HepG2 (cell line): ENCODE data around the gene TTLL10. TPM values are rescaled to one million over a fixed set of nuclear protein-coding genes. Genes with fewer than 3 reads are reported as not detected.

Experiments
- DNMT3B ChIP-seq: conservative IDR thresholded peaks from 2 replicates; pipeline ENCODE4 v1.6.1; 2016; ENCODE audit warnings: missing biosample characterization, control low read depth
- ETV6 ChIP-seq: sonication (generic); formaldehyde crosslinking; conservative IDR thresholded peaks from 2 replicates; pipeline ENCODE4 v1.4.0; 2020; ENCODE audit warnings: missing genetic modification reagents
- HES4 ChIP-seq: sonication (generic); formaldehyde crosslinking; IDR thresholded peaks from 2 replicates; pipeline ENCODE4 v1.9.0; 2021; ENCODE audit warnings: mild to moderate bottlenecking, missing genetic modification reagents, borderline replicate concordance
- KMT2B ChIP-seq: IDR thresholded peaks from 2 replicates; pipeline ENCODE4 v1.6.1; 2016; ENCODE audit warnings: missing genetic modification reagents, missing compliant biosample characterization
- MEIS1 ChIP-seq: sonication (generic); formaldehyde crosslinking; IDR thresholded peaks from 2 replicates; pipeline ENCODE4 v1.9.0; 2021; ENCODE audit warnings: mild to moderate bottlenecking, missing genetic modification reagents, moderate library complexity, borderline replicate concordance
- MYPOP ChIP-seq: sonication (generic); formaldehyde crosslinking; IDR thresholded peaks from 2 replicates; pipeline ENCODE4 v1.8.1; 2023; ENCODE audit warnings: mild to moderate bottlenecking, moderate library complexity, missing genetic modification reagents
- PCBP1 ChIP-seq: fragments of 200-400 bp; formaldehyde crosslinking; IDR thresholded peaks from 2 replicates; pipeline ENCODE4 v1.6.1; 2017; ENCODE audit warnings: mild to moderate bottlenecking, low read depth, low read length, borderline replicate concordance
- PRDM15 ChIP-seq: sonication (generic); formaldehyde crosslinking; IDR thresholded peaks from 2 replicates; pipeline ENCODE4 v1.4.0; 2020; ENCODE audit warnings: missing genetic modification reagents
- SP4 ChIP-seq: sonication (generic); formaldehyde crosslinking; IDR thresholded peaks from 2 replicates; pipeline ENCODE4 v1.8.1; 2023; ENCODE audit warnings: mild to moderate bottlenecking, missing genetic modification reagents
- TGIF2 ChIP-seq: IDR thresholded peaks from 2 replicates; pipeline ENCODE4 v1.6.1; 2016; ENCODE audit warnings: control low read depth, missing compliant biosample characterization
- TMF1 ChIP-seq: sonication (generic); formaldehyde crosslinking; IDR thresholded peaks from 2 replicates; pipeline ENCODE4 v1.8.1; 2022; ENCODE audit warnings: low read depth, missing genetic modification reagents
- USF2 ChIP-seq, 2 experiments: sonication (generic) in 1 of 2; formaldehyde crosslinking in 1 of 2; IDR thresholded peaks; 2 replicates each; pipeline versions ENCODE4 v1.5.1 to v1.6.1; 2011 to 2020; ENCODE audit warnings: borderline replicate concordance in 1 of 2, low read depth in 1 of 2, low read length in 1 of 2, mild to moderate bottlenecking in 1 of 2, missing genetic modification reagents in 1 of 2, moderate library complexity in 1 of 2
- ZFX ChIP-seq: sonication (generic); formaldehyde crosslinking; IDR thresholded peaks from 2 replicates; pipeline ENCODE4 v1.4.0; 2020; ENCODE audit warnings: mild to moderate bottlenecking, low read depth, missing genetic modification reagents, moderate library complexity
- ZNF276 ChIP-seq: sonication (generic); formaldehyde crosslinking; IDR thresholded peaks from 2 replicates; pipeline ENCODE4 v1.4.0; 2020; ENCODE audit warnings: mild to moderate bottlenecking, low read depth, missing genetic modification reagents
- ZNF343 ChIP-seq: sonication (generic); formaldehyde crosslinking; IDR thresholded peaks from 2 replicates; pipeline ENCODE4 v1.4.0; 2020; ENCODE audit warnings: mild to moderate bottlenecking, missing genetic modification reagents
- ZNF513 ChIP-seq: sonication (generic); formaldehyde crosslinking; conservative IDR thresholded peaks from 2 replicates; pipeline ENCODE4 v1.5.0; 2020; ENCODE audit warnings: missing genetic modification reagents
- ZNF766 ChIP-seq: sonication (generic); formaldehyde crosslinking; IDR thresholded peaks from 2 replicates; pipeline ENCODE4 v1.5.0; 2020; ENCODE audit warnings: missing genetic modification reagents, borderline replicate concordance
- ZNF788 ChIP-seq: sonication (generic); formaldehyde crosslinking; IDR thresholded peaks from 2 replicates; pipeline ENCODE4 v1.5.0; 2020; ENCODE audit warnings: mild to moderate bottlenecking, missing genetic modification reagents, borderline replicate concordance
- polyA plus RNA-seq, 8 experiments: library from polyadenylated mRNA; depleted of rRNA in 3 of 8; stranded (reverse) in 7 of 8; unstranded in 1 of 8; fragments of >200 nt; fragmentation: Illumina TruSeq in 4 of 8; extraction: Trizol in 4 of 8; gene quantifications; 2 replicates each; pipeline versions ENCODE4 v1.2.1 to v1.2.3, GENCODE V29; 2011 to 2016; ENCODE audit warnings: low read depth in 4 of 8, missing spikeins in 1 of 8, mixed read lengths in 1 of 8; ENCODE audit not compliant: insufficient read depth in 1 of 8
- total RNA-seq, 5 experiments: library from RNA; depleted of rRNA; stranded (reverse); fragments of >200 nt; fragmentation: Illumina TruSeq; extraction: Trizol; gene quantifications; 2 replicates each; pipeline ENCODE4 v1.2.3, GENCODE V29; 2016; ENCODE audit warnings: low read depth in 1 of 5

TTLL10 gene
- total and polyA plus RNA-seq, 2 of the 13 experiments (the other 11 are each of a cell fraction or from before 2014, with no cell fraction given), result not detected

- no peak for TF ChIP-seq ZNF513
- 0 out of 2 replicates have a peak, but pooled peaks have one; percentile 3 for TF ChIP-seq PRDM15 (CRISPR knock-in tag)
- TF ChIP-seq USF2 (IDR thresholded peaks at IDR 0.05; ENCODE audit: low read depth, low read length), result peak; percentile 69
- peak; percentile 78; the same call in 1 of the 2 replicates for TF ChIP-seq USF2 (CRISPR knock-in tag; IDR thresholded peaks at IDR 0.05; ENCODE audit: borderline replicate concordance)
- TF ChIP-seq ZNF276 (CRISPR knock-in tag), result 0 out of 2 replicates have a peak, but pooled peaks have one; percentile 36
- 0 out of 2 replicates have a peak, but pooled peaks have one; percentile 53 for TF ChIP-seq MEIS1 (CRISPR knock-in tag)
- TF ChIP-seq PCBP1, result no peak
- TF ChIP-seq ZNF788 (CRISPR knock-in tag), result peak; percentile 11; the same call in 1 of the 2 replicates
- TF ChIP-seq ZNF766, result no peak
- 0 out of 2 replicates have a peak, but pooled peaks have one; percentile 36 for TF ChIP-seq ZNF343 (CRISPR knock-in tag)
- TF ChIP-seq TMF1, result peak; percentile 10; the same call in 1 of the 2 replicates
- peak; percentile 77; the same call in 1 of the 2 replicates for TF ChIP-seq HES4 (CRISPR knock-in tag)
- TF ChIP-seq MYPOP (CRISPR knock-in tag), result no peak
- TF ChIP-seq KMT2B (CRISPR knock-in tag), result 0 out of 2 replicates have a peak, but pooled peaks have one; percentile 28
- TF ChIP-seq ETV6, result 0 out of 2 replicates have a peak, but pooled peaks have one; percentile 46
- TF ChIP-seq SP4 (CRISPR knock-in tag), result no peak
- TF ChIP-seq DNMT3B (CRISPR knock-in tag), result 0 out of 2 replicates have a peak, but pooled peaks have one; percentile 22
- peak; percentile 39 for TF ChIP-seq ZFX (CRISPR knock-in tag)
- no peak for TF ChIP-seq TGIF2
Measured at GRCh38 chr1:1165485-1165884, 8.2 kb upstream of the TTLL10 start (continued).
